ENCODE data around the gene SMIM23. TPM values are rescaled to one million over a fixed set of nuclear protein-coding genes. Genes with fewer than 3 reads are reported as not detected.

The SMIM23 gene
- polyA plus RNA-seq, 1 of the 3 experiments (the other 2 are of a cell fraction), result not detected

DNA sequence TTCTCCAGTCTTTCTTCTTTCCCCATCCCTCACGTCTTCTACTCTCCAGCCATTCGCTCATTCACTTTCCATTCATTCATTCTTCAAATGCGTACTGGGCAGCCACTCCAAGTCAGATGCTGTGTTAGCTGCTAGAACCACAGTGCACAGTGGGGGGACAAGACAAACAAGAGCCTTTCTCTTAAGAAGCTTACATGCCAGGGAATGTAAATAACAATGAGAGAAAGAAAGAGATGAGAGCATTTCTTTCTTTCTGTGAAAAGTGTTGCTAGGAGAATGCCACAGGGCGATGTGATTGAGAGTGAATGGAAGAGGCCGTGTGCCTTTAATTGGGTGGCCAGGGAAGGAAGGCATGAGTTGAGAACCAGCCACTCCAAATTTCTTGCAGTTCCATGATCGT is 46.3 kb upstream of the SMIM23 start:
- H3K27me3 ChIP-seq (ENCODE audit: insufficient read depth), result peaks cover 7% of the 10 kb centered on the region; the same call in 1 of the 2 replicates
- H3K4me1 ChIP-seq (ENCODE audit: control insufficient read depth in 1 of 2, insufficient read depth in 2 of 2, low read depth in 1 of 2, low read length in 1 of 2), result no peaks in the 10 kb centered on the region
- 68% methylated on average over 6 of the region's 6 CpGs for WGBS (ENCODE audit: low lambda C conversion rate)
- H3F3A ChIP-seq (replicated peaks; ENCODE audit: insufficient read depth), result no peaks in the 10 kb centered on the region
- POLR2A ChIA-PET, result no interaction called here
- no peak overlapping the region for H3K4me3 ChIP-seq (ENCODE audit: low read depth in 2 of 2, low read length in 1 of 2)
- H3K4me2 ChIP-seq, result no peak overlapping the region
- no peaks in the 10 kb centered on the region for H3K9me3 ChIP-seq
- H2AFZ ChIP-seq (ENCODE audit: low read depth), result no peak overlapping the region
- CTCF ChIA-PET, result interaction anchor here (1.2 kb wide), 1 partner anchor 17 kb away, joined by 3 read pairs; no protein-coding TSS in a partner anchor
- no peaks in the 10 kb centered on the region for H3K9me2 ChIP-seq
- H3K36me3 ChIP-seq (replicated peaks in 1 of 2; ENCODE audit: control insufficient read depth in 1 of 2, insufficient read depth in 2 of 2, low read length in 1 of 2), result no peaks in the 10 kb centered on the region
- no peak overlapping the region for H3K27ac ChIP-seq (ENCODE audit: low read depth in 2 of 2, low read length in 1 of 2)
- H3K79me2 ChIP-seq (ENCODE audit: insufficient read depth), result no peaks in the 10 kb centered on the region
- H4K20me1 ChIP-seq (ENCODE audit: insufficient read depth), result no peaks in the 10 kb centered on the region
- DNase-seq, result no peak
- H3K9ac ChIP-seq, result no peak overlapping the region
- TF ChIP-seq EP300 (IDR thresholded peaks at IDR 0.05; ENCODE audit: borderline replicate concordance in 1 of 2, low read depth in 1 of 2, low read length in 1 of 2) (no peak), NRF1 (IDR thresholded peaks at IDR 0.05; ENCODE audit: low read depth, low read length) (no peak), YY1 (IDR thresholded peaks at IDR 0.05; ENCODE audit: low read depth) (no peak), FOXM1 (IDR thresholded peaks at IDR 0.05; ENCODE audit: low read depth) (no peak), POLR2AphosphoS5 (IDR thresholded peaks at IDR 0.05; ENCODE audit: low read depth, low read length) (no peak), SMC3 (IDR thresholded peaks at IDR 0.05; ENCODE audit: low read depth, low read length) (no peak), GABPA (IDR thresholded peaks at IDR 0.05; ENCODE audit: low read depth) (no peak), TEAD4 (IDR thresholded peaks at IDR 0.05; ENCODE audit: borderline replicate concordance, insufficient read depth) (no peak), MEF2A (IDR thresholded peaks at IDR 0.05; ENCODE audit: borderline replicate concordance, low read depth) (no peak), MXI1 (IDR thresholded peaks at IDR 0.05; ENCODE audit: low read depth, low read length) (no peak), FOSL2 (IDR thresholded peaks at IDR 0.05; ENCODE audit: borderline replicate concordance, low read depth) (no peak)
- TF ChIP-seq, protein P1, sequence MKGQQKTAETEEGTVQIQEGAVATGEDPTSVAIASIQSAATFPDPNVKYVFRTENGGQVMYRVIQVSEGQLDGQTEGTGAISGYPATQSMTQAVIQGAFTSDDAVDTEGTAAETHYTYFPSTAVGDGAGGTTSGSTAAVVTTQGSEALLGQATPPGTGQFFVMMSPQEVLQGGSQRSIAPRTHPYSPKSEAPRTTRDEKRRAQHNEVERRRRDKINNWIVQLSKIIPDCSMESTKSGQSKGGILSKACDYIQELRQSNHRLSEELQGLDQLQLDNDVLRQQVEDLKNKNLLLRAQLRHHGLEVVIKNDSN (IDR thresholded peaks at IDR 0.05; ENCODE audit: borderline replicate concordance, low read depth), result no peak
- TF ChIP-seq, protein P2, sequence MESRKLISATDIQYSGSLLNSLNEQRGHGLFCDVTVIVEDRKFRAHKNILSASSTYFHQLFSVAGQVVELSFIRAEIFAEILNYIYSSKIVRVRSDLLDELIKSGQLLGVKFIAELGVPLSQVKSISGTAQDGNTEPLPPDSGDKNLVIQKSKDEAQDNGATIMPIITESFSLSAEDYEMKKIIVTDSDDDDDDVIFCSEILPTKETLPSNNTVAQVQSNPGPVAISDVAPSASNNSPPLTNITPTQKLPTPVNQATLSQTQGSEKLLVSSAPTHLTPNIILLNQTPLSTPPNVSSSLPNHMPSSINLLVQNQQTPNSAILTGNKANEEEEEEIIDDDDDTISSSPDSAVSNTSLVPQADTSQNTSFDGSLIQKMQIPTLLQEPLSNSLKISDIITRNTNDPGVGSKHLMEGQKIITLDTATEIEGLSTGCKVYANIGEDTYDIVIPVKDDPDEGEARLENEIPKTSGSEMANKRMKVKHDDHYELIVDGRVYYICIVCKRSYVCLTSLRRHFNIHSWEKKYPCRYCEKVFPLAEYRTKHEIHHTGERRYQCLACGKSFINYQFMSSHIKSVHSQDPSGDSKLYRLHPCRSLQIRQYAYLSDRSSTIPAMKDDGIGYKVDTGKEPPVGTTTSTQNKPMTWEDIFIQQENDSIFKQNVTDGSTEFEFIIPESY (IDR thresholded peaks at IDR 0.05; ENCODE audit: borderline replicate concordance, low read depth), result no peak
- TF ChIP-seq, protein P3, sequence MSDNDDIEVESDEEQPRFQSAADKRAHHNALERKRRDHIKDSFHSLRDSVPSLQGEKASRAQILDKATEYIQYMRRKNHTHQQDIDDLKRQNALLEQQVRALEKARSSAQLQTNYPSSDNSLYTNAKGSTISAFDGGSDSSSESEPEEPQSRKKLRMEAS (IDR thresholded peaks at IDR 0.05; ENCODE audit: low read depth), result no peak
- TF ChIP-seq, protein P4, sequence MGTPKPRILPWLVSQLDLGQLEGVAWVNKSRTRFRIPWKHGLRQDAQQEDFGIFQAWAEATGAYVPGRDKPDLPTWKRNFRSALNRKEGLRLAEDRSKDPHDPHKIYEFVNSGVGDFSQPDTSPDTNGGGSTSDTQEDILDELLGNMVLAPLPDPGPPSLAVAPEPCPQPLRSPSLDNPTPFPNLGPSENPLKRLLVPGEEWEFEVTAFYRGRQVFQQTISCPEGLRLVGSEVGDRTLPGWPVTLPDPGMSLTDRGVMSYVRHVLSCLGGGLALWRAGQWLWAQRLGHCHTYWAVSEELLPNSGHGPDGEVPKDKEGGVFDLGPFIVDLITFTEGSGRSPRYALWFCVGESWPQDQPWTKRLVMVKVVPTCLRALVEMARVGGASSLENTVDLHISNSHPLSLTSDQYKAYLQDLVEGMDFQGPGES (IDR thresholded peaks at IDR 0.05; ENCODE audit: low read depth, low read length), result no peak
- TF ChIP-seq, protein P5, sequence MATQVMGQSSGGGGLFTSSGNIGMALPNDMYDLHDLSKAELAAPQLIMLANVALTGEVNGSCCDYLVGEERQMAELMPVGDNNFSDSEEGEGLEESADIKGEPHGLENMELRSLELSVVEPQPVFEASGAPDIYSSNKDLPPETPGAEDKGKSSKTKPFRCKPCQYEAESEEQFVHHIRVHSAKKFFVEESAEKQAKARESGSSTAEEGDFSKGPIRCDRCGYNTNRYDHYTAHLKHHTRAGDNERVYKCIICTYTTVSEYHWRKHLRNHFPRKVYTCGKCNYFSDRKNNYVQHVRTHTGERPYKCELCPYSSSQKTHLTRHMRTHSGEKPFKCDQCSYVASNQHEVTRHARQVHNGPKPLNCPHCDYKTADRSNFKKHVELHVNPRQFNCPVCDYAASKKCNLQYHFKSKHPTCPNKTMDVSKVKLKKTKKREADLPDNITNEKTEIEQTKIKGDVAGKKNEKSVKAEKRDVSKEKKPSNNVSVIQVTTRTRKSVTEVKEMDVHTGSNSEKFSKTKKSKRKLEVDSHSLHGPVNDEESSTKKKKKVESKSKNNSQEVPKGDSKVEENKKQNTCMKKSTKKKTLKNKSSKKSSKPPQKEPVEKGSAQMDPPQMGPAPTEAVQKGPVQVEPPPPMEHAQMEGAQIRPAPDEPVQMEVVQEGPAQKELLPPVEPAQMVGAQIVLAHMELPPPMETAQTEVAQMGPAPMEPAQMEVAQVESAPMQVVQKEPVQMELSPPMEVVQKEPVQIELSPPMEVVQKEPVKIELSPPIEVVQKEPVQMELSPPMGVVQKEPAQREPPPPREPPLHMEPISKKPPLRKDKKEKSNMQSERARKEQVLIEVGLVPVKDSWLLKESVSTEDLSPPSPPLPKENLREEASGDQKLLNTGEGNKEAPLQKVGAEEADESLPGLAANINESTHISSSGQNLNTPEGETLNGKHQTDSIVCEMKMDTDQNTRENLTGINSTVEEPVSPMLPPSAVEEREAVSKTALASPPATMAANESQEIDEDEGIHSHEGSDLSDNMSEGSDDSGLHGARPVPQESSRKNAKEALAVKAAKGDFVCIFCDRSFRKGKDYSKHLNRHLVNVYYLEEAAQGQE (IDR thresholded peaks at IDR 0.05; ENCODE audit: low read depth, low read length), result no peak
- TF ChIP-seq, protein P6, sequence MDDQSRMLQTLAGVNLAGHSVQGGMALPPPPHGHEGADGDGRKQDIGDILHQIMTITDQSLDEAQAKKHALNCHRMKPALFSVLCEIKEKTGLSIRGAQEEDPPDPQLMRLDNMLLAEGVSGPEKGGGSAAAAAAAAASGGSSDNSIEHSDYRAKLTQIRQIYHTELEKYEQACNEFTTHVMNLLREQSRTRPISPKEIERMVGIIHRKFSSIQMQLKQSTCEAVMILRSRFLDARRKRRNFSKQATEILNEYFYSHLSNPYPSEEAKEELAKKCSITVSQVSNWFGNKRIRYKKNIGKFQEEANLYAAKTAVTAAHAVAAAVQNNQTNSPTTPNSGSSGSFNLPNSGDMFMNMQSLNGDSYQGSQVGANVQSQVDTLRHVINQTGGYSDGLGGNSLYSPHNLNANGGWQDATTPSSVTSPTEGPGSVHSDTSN (IDR thresholded peaks at IDR 0.05), result no peak
- TF ChIP-seq, protein P7, sequence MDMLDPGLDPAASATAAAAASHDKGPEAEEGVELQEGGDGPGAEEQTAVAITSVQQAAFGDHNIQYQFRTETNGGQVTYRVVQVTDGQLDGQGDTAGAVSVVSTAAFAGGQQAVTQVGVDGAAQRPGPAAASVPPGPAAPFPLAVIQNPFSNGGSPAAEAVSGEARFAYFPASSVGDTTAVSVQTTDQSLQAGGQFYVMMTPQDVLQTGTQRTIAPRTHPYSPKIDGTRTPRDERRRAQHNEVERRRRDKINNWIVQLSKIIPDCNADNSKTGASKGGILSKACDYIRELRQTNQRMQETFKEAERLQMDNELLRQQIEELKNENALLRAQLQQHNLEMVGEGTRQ (IDR thresholded peaks at IDR 0.05; ENCODE audit: borderline replicate concordance, low read depth, low read length), result no peak
